Measurements from ENCODE around the gene KLHL11.

KLHL11 gene, protein sequence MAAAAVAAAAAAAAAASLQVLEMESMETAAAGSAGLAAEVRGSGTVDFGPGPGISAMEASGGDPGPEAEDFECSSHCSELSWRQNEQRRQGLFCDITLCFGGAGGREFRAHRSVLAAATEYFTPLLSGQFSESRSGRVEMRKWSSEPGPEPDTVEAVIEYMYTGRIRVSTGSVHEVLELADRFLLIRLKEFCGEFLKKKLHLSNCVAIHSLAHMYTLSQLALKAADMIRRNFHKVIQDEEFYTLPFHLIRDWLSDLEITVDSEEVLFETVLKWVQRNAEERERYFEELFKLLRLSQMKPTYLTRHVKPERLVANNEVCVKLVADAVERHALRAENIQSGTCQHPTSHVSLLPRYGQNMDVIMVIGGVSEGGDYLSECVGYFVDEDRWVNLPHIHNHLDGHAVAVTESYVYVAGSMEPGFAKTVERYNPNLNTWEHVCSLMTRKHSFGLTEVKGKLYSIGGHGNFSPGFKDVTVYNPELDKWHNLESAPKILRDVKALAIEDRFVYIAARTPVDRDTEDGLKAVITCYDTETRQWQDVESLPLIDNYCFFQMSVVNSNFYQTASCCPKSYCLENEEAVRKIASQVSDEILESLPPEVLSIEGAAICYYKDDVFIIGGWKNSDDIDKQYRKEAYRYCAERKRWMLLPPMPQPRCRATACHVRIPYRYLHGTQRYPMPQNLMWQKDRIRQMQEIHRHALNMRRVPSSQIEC

GRCh38 chr17:41864836-41865595 lies at the start of gene KLHL11:
TSS of gene KLHL11 (minus strand) at chr17:41865423. CDS start at chr17:41865370, 53 bp downstream.
- DNase-seq = peak; percentile 96

- DNase-seq = no peak
These were observed 49.8 kb upstream of the KLHL11 start for GRCh38 chr17:41915020-41915419.

DNA sequence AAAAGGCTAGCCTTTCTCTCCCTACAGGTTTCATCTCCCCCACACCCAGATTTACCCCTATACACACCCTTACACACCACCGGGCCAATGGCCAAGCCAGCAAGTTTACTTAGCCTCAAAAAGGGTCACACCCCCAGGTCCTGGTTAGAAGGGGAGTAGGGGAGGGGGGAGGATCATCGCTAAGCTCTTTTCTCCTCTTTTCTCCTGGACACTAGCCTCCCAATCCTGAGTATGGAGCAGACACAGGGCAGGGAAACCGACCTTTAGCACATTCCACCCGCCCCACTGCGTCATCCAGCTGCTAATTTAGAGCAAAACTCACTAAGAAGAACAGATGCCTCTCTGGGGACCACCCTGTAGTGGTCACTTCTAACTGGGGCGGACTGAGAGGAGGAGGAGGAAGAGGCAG lies 49.1 kb upstream of the KLHL11 start:
- DNase-seq = no peak

- no peak for DNase-seq
These were observed 48.6 kb upstream of the KLHL11 start for GRCh38 chr17:41913798-41914197.

DNA sequence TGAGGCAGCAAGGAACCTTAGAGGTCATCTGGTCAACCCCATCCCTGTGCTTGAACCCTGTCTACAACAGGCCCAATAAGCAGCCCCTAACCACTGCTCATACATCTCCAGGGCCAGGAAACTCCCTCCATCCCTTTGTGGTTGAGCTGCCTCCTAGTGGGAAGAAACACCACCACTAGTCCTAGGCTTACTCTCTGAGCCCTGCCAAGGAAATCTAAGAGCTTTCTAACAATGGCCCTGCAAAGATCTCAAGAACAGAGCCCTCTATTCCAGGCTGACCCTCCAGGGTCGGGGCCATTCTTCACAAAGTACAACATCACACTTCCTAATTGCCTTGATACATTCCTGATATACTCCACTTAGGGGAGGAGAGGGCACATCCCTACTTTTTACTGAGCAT lies 47.7 kb upstream of the KLHL11 start:
- DNase-seq = no peak

GRCh38 chr17:41910701-41911391 lies 45.6 kb upstream of the KLHL11 start:
- DNase-seq = no peak

GRCh38 chr17:41909088-41909487 lies 43.9 kb upstream of the KLHL11 start:
- DNase-seq = no peak

GRCh38 chr17:41907633-41908539 lies 42.7 kb upstream of the KLHL11 start:
- no peak for DNase-seq

DNA sequence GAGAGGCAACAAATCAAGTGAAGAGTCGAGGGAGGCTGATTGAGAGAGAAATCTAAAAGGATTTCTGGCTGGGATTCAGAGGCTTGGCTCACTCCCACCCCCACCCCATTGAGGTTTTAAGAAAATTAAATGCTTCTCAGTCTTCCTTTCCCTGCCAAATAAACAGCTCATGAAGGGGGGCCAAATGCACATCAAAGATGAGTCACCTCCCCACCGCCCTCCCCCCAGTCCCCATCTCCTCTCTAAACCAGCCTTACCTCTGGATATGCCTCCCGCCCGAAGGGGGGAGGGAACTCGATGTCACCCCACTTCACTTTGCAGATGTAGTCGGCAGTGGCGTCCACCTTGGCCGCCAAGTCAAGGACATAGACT lies 41.9 kb upstream of the KLHL11 start:
- no peak for DNase-seq

DNA sequence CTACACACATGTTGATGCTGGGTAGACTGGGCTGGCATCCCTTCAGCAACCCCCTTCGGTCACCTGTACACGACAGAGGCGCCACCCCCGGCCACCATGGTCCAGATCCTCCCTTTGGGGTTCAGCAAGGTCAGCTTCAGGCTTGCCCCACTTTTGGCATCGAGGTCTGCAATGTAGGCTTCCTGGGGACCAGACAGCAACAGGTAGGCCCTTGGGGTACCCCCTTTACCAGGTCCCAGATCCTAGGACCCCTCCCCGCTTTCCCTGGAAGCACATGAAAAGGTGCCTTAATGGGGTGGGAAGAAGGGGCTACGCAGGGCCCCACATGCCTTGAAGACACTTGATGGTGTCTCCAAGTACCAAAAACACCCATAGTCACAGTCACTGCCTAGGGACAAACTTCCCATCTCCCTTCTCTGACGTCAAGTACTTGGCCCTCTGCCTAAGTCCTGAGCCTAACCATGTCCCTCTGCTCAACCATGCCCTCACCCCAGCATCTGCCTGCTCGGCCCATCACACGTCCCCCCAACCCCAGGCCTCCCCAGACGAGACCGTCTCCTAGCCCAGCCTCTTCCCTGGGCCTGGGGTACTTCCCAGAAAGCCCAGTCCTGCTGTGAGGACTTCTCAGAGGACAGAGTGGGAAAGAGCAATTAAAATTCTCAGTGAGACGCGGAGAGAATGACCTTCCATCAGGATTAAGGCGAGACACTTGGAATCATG lies 41.4 kb upstream of the KLHL11 start:
- DNase-seq = no peak

DNA sequence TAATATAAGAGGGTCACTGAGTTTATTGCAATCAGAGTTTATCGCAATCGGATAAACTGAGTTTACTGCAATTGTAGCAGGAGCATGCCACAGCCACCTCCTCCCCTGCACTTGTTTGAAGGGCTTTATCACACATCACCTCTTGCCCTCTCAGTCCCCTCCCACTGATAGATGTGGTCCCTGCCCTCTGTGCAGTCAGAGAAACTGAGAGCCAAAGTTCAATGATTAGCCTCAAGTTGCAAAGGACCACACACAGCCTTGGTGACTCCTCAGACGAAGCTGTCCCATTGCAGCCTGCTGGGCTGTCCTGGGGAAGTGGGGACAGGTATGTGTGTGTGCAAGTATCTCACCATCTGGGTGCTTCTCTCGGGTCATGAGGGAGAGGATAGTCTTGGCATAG lies 39.9 kb upstream of the KLHL11 start:
- no peak for DNase-seq

DNA sequence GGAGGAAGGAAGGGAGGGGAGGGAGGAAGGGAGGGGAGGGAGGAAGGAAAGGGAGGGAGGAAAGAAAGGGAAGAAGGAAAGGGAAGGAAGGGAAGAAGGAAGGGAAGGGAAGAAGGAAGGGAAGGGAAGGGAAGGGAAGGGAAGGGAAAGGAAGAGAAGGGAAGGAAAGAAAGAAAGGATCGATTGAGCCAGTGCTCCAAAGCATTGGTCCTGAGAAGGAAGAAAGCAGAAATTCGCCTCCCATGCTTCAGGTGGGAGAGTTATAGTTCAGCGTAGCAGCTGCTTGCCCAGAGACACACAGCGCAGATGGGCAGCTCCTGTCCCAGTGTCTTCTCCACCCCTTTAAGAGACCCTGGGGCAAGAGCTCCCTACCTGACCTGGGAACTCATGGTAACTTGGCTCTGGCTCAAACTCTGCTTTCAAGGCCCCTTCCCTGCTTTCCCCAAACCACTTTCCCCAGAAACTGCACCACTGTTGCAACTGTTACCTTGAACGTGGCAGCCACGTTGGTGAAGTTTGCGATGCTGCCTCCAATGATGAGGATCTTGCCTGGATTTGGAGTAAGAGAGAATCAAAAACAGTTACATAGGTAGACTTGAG lies 39.1 kb upstream of the KLHL11 start:
- DNase-seq = no peak

- no peak for DNase-seq
These were observed 36.4 kb upstream of the KLHL11 start for GRCh38 chr17:41901646-41902045.

GRCh38 chr17:41896726-41897125 lies 31.5 kb upstream of the KLHL11 start:
- no peak for DNase-seq

DNA sequence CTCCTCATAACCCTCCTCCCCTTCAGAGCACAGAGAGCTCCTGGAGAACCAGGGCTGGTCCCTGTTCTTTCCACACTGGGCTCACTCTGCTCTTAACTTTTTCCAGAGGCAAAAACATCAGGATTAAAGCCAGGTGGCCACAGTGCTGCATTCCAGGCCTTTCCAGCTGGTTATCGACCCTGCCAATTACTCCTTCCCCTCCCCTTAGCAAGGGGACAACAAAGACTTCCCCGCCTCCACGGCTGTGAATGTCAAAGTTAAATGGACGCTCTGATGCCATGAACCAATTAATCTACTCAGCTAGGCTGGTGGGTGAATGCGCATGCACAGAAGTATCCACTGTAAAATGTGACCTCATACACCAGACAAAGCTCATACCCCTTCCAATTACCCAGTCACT lies 30.4 kb upstream of the KLHL11 start:
- no peak for DNase-seq

DNA sequence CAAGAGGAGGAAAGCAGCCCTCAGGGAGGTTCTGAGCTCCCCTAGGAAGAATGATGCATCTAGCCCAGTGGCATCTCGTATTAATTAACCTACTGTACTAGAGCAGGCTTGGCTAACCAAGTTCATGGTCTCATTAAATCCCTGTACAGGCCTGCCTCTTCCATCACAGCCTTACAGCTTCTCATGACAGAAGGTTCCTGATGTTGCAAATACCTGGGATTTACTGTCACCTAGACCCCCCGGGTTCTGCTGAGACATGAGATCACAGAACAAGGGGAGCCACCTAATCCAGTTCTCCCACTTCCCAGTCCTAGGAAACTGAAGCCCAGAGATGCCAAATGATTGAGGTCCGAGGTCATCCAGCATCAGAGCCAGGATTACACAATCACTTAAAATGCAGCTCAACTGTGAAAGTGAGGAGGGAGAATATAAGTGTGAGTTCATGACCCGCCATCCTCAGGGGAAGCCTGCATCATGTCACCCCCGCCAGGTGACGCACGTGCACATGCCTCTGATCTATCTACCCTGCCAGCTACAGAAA lies 29.6 kb upstream of the KLHL11 start:
- DNase-seq = no peak

DNA sequence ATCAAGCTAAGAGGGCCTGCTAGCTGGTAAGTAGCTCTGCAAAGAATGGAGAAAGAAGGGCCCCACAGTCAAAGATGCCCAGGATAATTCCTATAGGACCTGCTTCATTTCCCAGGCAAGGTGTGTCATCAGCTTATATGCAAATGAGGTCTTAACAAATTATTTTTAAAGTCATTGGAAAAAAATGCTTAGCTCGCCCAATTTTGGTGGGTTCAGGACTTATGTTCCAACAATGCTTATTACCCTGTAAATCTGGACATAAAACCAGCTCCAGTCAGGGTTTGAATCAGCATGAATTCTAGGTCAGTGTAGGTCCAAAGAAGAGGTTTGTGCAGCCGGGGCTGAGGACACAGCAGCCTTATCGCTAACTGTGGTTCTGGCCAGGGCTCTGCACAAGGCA lies 28.2 kb upstream of the KLHL11 start:
- no peak for DNase-seq

- no peak for DNase-seq
These were observed 26.8 kb upstream of the KLHL11 start for GRCh38 chr17:41892021-41892376.

- DNase-seq = no peak
These were observed 26.2 kb upstream of the KLHL11 start for GRCh38 chr17:41891135-41892020.

Data from hematopoietic multipotent progenitor cell treated with erythropoietin and hydrocortisone succinate and interleukin-3 and kit ligand, for 4 days (in vitro differentiated cells).